HCT116 (cell line): ENCODE measurements around the gene ADGRE3. TPM values are rescaled to one million over a fixed set of nuclear protein-coding genes. Genes with fewer than 3 reads are reported as not detected.
A peak's percentile ranks its signal among the peaks of the same experiment; 100 is the strongest.

ENCODE experiments used
- ATAC-seq: fragments of 200-7000 bp; cut with Tn5 transposase; 2 replicates; pipeline ENCODE4 v1.9.1; 2020; ENCODE audit warnings: mild to moderate bottlenecking, moderate library complexity
- BruUV-seq: library from RNA; stranded (reverse); fragments of 400-500 nt; replicated peaks from 2 replicates; lab custom pipeline; 2021; lab: Mats Ljungman, UMichigan
- CTCF ChIA-PET: fragments of 300-600 bp; sonication (Branson Sonifier 250); formaldehyde crosslinking; loops from one replicate; lab custom pipeline; 2021; ENCODE audit warnings: antibody characterized with exemption; lab: Charles Lee
- POLR2A ChIA-PET: fragments of 300-600, 350-600 bp; sonication (Branson Sonifier 250); formaldehyde crosslinking; loops from one replicate; lab custom pipeline; 2021; ENCODE audit warnings: antibody characterized with exemption; lab: Charles Lee
- RAD21 ChIA-PET, 2 experiments: fragments of 300-600 bp; sonication (Branson Sonifier 250); formaldehyde crosslinking; loops; one replicate each; lab custom pipeline; 2023; ENCODE audit warnings: low total read pairs in 2 of 2; ENCODE audit not compliant: uncharacterized antibody in 2 of 2, unreplicated experiment in 2 of 2, low non-redundant PET in 1 of 2; lab: Charles Lee
- DNase-seq: peaks from one replicate; pipeline ENCODE4 v3.0.0-alpha.2; 2010; ENCODE audit warnings: low read depth, low spot score
- H2AFZ ChIP-seq: fragments of 200-600 bp; shearing (Covaris generic), sonication (generic); 2 replicates; pipeline ENCODE4 v1.6.1; 2017; ENCODE audit warnings: low read depth, mixed run types, mixed read lengths, antibody characterized with exemption, low read length; ENCODE audit not compliant: poor library complexity, severe bottlenecking
- H3K27ac ChIP-seq: 2 replicates; pipeline ENCODE4 v1.5.1; 2012; ENCODE audit warnings: low read depth, low read length
- H3K27me3 ChIP-seq: fragments of 200-600 bp; sonication (generic); 2 replicates; pipeline ENCODE4 v1.6.1; 2016; ENCODE audit warnings: mixed run types, low read length, mixed read lengths; ENCODE audit not compliant: insufficient read depth
- H3K36me3 ChIP-seq, 2 experiments: fragments of 200-500 bp in 1 of 2; fragments of 200-600 bp in 1 of 2; sonication (Bioruptor generic) in 1 of 2; sonication (generic) in 1 of 2; 2 replicates each; pipeline versions ENCODE4 v1.5.1 to v1.6.1; 2014 to 2016; ENCODE audit warnings: low read length in 2 of 2, inconsistent platforms in 1 of 2, mixed read lengths in 1 of 2, mixed run types in 1 of 2; ENCODE audit not compliant: insufficient read depth in 2 of 2, control insufficient read depth in 1 of 2
- H3K4me1 ChIP-seq, 2 experiments: fragments of 200-600 bp in 1 of 2; sonication (generic) in 1 of 2; 2 replicates each; pipeline versions ENCODE4 v1.5.1 to v1.6.1; 2012 to 2017; ENCODE audit warnings: low read length in 2 of 2, inconsistent platforms in 1 of 2, mild to moderate bottlenecking in 1 of 2, mixed read lengths in 1 of 2, mixed run types in 1 of 2, moderate library complexity in 1 of 2; ENCODE audit not compliant: insufficient read depth in 2 of 2, control insufficient read depth in 1 of 2
- H3K4me2 ChIP-seq: fragments of 200-600 bp; sonication (generic); 2 replicates; pipeline ENCODE4 v1.6.1; 2017; ENCODE audit warnings: mixed run types, low read length, mixed read lengths
- H3K4me3 ChIP-seq, 2 experiments: fragments of 200-600 bp in 1 of 2; sonication (generic) in 1 of 2; replicated peaks in 1 of 2; 2 replicates each; pipeline ENCODE4 v1.5.1; 2011 to 2016; ENCODE audit warnings: low read length in 2 of 2, control low read depth in 1 of 2, low read depth in 1 of 2, mild to moderate bottlenecking in 1 of 2, mixed read lengths in 1 of 2, mixed run types in 1 of 2
- H3K79me2 ChIP-seq: fragments of 200-600 bp; sonication (generic); 2 replicates; pipeline ENCODE4 v1.6.1; 2017; ENCODE audit warnings: mild to moderate bottlenecking, mixed run types, low read length, moderate library complexity, mixed read lengths; ENCODE audit not compliant: insufficient read depth
- H3K9ac ChIP-seq: fragments of 200-600 bp; sonication (generic); 2 replicates; pipeline ENCODE4 v1.6.1; 2016; ENCODE audit warnings: low read length, mixed read lengths
- H3K9me2 ChIP-seq: fragments of 200-600 bp; sonication (generic), shearing (Covaris generic); 2 replicates; pipeline ENCODE4 v1.6.1; 2017; ENCODE audit warnings: mixed run types, mild to moderate bottlenecking, moderate library complexity; ENCODE audit not compliant: insufficient read depth
- H3K9me3 ChIP-seq, 2 experiments: fragments of 200-500 bp in 1 of 2; fragments of 200-600 bp in 1 of 2; sonication (Bioruptor generic) in 1 of 2; sonication (generic) in 1 of 2; 2 replicates each; pipeline ENCODE4 v1.6.1; 2014 to 2017; ENCODE audit warnings: low read length in 2 of 2, mixed read lengths in 2 of 2, inconsistent platforms in 1 of 2, low read depth in 1 of 2, mild to moderate bottlenecking in 1 of 2, mixed run types in 1 of 2, moderate library complexity in 1 of 2; ENCODE audit not compliant: control insufficient read depth in 1 of 2, insufficient read depth in 1 of 2
- H4K20me1 ChIP-seq: fragments of 200-600 bp; sonication (generic), shearing (Covaris generic); 2 replicates; pipeline ENCODE4 v1.6.1; 2017; ENCODE audit warnings: mixed run types, mild to moderate bottlenecking, moderate library complexity; ENCODE audit not compliant: insufficient read depth
- ATF3 ChIP-seq: IDR thresholded peaks from 2 replicates; pipeline ENCODE4 v1.6.1; 2012
- CBX3 ChIP-seq: IDR thresholded peaks from 2 replicates; pipeline ENCODE4 v1.6.1; 2012; ENCODE audit warnings: low read depth
- CEBPB ChIP-seq: IDR thresholded peaks from 2 replicates; pipeline ENCODE4 v1.6.1; 2012; ENCODE audit warnings: low read depth
- EGR1 ChIP-seq: IDR thresholded peaks from 2 replicates; pipeline ENCODE4 v1.6.1; 2012; ENCODE audit warnings: low read depth
- ELF1 ChIP-seq: IDR thresholded peaks from 2 replicates; pipeline ENCODE4 v1.6.1; 2012; ENCODE audit warnings: low read depth, borderline replicate concordance
- EZH2 ChIP-seq: fragments of 200-600 bp; sonication (generic); IDR thresholded peaks from 2 replicates; pipeline ENCODE4 v1.6.1; 2017; ENCODE audit warnings: antibody characterized with exemption, mixed run types
- JUND ChIP-seq: IDR thresholded peaks from 2 replicates; pipeline ENCODE4 v1.6.1; 2012
- POLR2A ChIP-seq: IDR thresholded peaks from 2 replicates; pipeline ENCODE4 v1.7.0; 2011; ENCODE audit warnings: borderline replicate concordance; ENCODE audit not compliant: insufficient read depth, insufficient read length; ENCODE audit errors: extremely low read depth
- TCF7L2 ChIP-seq: IDR thresholded peaks from 2 replicates; pipeline ENCODE4 v1.7.0; 2011; ENCODE audit warnings: borderline replicate concordance, inconsistent platforms; ENCODE audit not compliant: insufficient read depth, insufficient read length; ENCODE audit errors: extremely low read depth
- YY1 ChIP-seq: IDR thresholded peaks from 2 replicates; pipeline ENCODE4 v1.6.1; 2011; ENCODE audit warnings: low read length, low read depth, moderate library complexity, mild to moderate bottlenecking; ENCODE audit not compliant: insufficient replicate concordance; ENCODE audit errors: extremely low read depth
- ZBTB33 ChIP-seq: IDR thresholded peaks from 2 replicates; pipeline ENCODE4 v1.6.1; 2011; ENCODE audit warnings: mild to moderate bottlenecking, low read length, moderate library complexity; ENCODE audit not compliant: insufficient replicate concordance; ENCODE audit errors: extremely low read depth
- ZFX ChIP-seq: fragments of 450-650 bp; IDR thresholded peaks from 2 replicates; pipeline ENCODE4 v1.6.1; 2017
- ZNF274 ChIP-seq: fragments of 200-500 bp; sonication (Bioruptor generic); IDR thresholded peaks from 2 replicates; pipeline ENCODE4 v1.6.1; 2014; ENCODE audit warnings: mild to moderate bottlenecking, low read depth, low read length, inconsistent platforms
- intact Hi-C: fragments of 100-400 bp; cut with micrococcal nuclease; formaldehyde crosslinking; loops from 2 replicates; pipeline ENCODE4 v1.10.0; 2022
- total RNA-seq: library from RNA; stranded (reverse); gene quantifications from one replicate; pipeline ENCODE4 v1.2.1, GENCODE V29; 2021; ENCODE audit not compliant: unreplicated experiment
- TF ChIP-seq, protein P1 (sequence below): IDR thresholded peaks from 2 replicates; pipeline ENCODE4 v1.6.1; 2012; ENCODE audit warnings: low read depth

Gene ADGRE3
- total RNA-seq, 1 experiment from 2014 or later = not detected

DNA sequence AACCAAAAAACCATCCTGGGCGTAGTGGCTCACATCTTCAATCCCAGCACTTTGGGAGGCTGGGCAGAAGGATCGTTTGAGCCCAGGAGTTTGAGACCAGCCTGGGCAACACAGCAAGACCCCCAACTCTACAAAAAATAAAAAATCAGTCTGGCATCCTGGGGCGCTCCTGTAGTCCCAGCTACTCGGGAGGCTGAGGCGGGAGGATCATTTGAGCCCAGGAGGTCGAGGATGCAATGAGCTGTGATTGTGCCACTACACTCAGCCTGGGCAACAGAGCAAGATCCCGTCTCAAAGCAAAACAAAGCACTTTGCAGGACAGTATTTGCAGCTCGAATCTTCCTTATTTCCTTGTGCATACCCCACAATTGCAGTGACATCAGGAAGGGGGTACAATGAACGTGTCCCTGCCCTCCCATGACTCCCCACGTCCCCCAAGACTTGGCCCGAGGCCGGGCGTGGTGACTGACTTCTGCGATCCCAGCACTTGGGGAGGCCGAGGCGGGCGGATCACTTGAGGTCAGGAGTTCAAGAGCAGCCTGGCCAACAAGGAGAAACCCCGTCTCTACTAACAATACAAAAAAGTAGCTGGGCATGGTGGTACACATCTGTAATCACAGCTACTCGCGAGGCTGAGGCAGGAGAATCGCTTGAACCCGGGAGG, 103.6 kb downstream of the ADGRE3 start:
- ChIA-PET CTCF (interaction anchor here (4.9 kb wide), 1 partner anchor 115 kb away, joined by 120 read pairs; no protein-coding TSS in a partner anchor), RAD21 (no interaction called here), POLR2A (interaction anchor here (0.6 to 4.8 kb wide), 4 partner anchors 115 to 1039 kb away, joined by 3 to 22 read pairs (median 10); partner anchors contain the start of gene ZNF333)
- peaks cover 7 to 24% of the 10 kb centered on the region in 2 experiments; a peak in 3 of 4 replicates for H3K4me1 ChIP-seq
- H2AFZ ChIP-seq = no peak overlapping the region
- TF ChIP-seq ZBTB33 (no peak), ZFX (no peak), EZH2 (no peak), ZNF274 (no peak), EGR1 (no peak), ELF1 (no peak), TCF7L2 (no peak), ATF3 (no peak), POLR2A (no peak), CEBPB (no peak), CBX3 (no peak), JUND (no peak), YY1 (no peak)
- TF ChIP-seq, protein P1, sequence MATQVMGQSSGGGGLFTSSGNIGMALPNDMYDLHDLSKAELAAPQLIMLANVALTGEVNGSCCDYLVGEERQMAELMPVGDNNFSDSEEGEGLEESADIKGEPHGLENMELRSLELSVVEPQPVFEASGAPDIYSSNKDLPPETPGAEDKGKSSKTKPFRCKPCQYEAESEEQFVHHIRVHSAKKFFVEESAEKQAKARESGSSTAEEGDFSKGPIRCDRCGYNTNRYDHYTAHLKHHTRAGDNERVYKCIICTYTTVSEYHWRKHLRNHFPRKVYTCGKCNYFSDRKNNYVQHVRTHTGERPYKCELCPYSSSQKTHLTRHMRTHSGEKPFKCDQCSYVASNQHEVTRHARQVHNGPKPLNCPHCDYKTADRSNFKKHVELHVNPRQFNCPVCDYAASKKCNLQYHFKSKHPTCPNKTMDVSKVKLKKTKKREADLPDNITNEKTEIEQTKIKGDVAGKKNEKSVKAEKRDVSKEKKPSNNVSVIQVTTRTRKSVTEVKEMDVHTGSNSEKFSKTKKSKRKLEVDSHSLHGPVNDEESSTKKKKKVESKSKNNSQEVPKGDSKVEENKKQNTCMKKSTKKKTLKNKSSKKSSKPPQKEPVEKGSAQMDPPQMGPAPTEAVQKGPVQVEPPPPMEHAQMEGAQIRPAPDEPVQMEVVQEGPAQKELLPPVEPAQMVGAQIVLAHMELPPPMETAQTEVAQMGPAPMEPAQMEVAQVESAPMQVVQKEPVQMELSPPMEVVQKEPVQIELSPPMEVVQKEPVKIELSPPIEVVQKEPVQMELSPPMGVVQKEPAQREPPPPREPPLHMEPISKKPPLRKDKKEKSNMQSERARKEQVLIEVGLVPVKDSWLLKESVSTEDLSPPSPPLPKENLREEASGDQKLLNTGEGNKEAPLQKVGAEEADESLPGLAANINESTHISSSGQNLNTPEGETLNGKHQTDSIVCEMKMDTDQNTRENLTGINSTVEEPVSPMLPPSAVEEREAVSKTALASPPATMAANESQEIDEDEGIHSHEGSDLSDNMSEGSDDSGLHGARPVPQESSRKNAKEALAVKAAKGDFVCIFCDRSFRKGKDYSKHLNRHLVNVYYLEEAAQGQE = no peak
- H3K27ac ChIP-seq = peak overlapping the region; percentile 87
- BruUV-seq = no TSS peak
- peak overlapping the region; percentile 83 for H3K9ac ChIP-seq
- DNase-seq = no peak
- no peak for ATAC-seq
- H3K36me3 ChIP-seq = no peaks in the 10 kb centered on the region; a peak in 1 of 4 replicates
- H3K79me2 ChIP-seq = peaks cover 39% of the 10 kb centered on the region
- H3K9me2 ChIP-seq = no peaks in the 10 kb centered on the region
- peak overlapping the region; percentile 95 for H3K4me2 ChIP-seq
- no peaks in the 10 kb centered on the region for H3K27me3 ChIP-seq
- intact Hi-C loops = no loop called here
- H4K20me1 ChIP-seq = no peaks in the 10 kb centered on the region
- no peaks in the 10 kb centered on the region for H3K9me3 ChIP-seq
- peak overlapping the region; percentile 96 to 99 for H3K4me3 ChIP-seq
